Mammary epithelial cell (primary cell): ENCODE measurements around the gene FHIT.

ENCODE experiments used
- EZH2 ChIP-seq: IDR thresholded peaks from 2 replicates; pipeline ENCODE4 v1.6.1; 2012; ENCODE audit warnings: low read length, inconsistent platforms, borderline replicate concordance
- TF ChIP-seq, protein P1 (sequence below), 2 donors: IDR thresholded peaks in 1 of 2; conservative IDR thresholded peaks in 1 of 2; 2 replicates each; pipeline ENCODE4 v1.5.1; 2011 to 2012; ENCODE audit warnings: inconsistent platforms in 2 of 2, low read length in 2 of 2, mild to moderate bottlenecking in 2 of 2, control low read depth in 1 of 2, low read depth in 1 of 2; ENCODE audit not compliant: insufficient read depth in 1 of 2; ENCODE audit errors: extremely low read depth in 1 of 2

DNA sequence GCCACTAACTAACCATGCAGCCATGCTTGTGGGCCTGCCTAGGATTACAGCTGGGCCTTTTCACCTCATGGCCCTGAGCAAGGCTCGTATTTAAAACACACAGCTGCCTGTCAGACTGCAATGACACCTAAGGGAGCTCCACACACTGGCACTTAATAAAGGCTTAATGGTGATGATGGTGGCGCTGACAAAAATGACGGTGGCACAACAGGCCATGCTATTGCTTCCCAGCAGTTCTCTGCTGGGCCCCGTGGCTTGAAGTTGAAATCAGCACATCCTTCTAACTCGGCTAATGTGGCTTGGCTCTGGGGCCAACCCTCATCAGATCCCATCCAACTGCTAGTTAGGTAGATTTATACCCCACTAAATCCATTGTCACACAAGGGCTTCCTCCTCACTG lies 112.9 kb downstream of the FHIT start:
- TF ChIP-seq, protein P1, sequence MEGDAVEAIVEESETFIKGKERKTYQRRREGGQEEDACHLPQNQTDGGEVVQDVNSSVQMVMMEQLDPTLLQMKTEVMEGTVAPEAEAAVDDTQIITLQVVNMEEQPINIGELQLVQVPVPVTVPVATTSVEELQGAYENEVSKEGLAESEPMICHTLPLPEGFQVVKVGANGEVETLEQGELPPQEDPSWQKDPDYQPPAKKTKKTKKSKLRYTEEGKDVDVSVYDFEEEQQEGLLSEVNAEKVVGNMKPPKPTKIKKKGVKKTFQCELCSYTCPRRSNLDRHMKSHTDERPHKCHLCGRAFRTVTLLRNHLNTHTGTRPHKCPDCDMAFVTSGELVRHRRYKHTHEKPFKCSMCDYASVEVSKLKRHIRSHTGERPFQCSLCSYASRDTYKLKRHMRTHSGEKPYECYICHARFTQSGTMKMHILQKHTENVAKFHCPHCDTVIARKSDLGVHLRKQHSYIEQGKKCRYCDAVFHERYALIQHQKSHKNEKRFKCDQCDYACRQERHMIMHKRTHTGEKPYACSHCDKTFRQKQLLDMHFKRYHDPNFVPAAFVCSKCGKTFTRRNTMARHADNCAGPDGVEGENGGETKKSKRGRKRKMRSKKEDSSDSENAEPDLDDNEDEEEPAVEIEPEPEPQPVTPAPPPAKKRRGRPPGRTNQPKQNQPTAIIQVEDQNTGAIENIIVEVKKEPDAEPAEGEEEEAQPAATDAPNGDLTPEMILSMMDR (conservative IDR thresholded peaks at IDR 0.05 in 1 of 2, IDR thresholded peaks at IDR 0.05 in 1 of 2; ENCODE audit: extremely low read depth in 1 of 2, insufficient read depth in 1 of 2, low read depth in 1 of 2, low read length in 2 of 2): no peak
- no peak for TF ChIP-seq EZH2
